ENCODE data around the gene ALPL.
"Not testable (repeated sequence)": the region's sequence is repeated elsewhere in the genome, so short reads cannot be mapped to it uniquely, and the experiment has no call there.

Gene ALPL

DNA sequence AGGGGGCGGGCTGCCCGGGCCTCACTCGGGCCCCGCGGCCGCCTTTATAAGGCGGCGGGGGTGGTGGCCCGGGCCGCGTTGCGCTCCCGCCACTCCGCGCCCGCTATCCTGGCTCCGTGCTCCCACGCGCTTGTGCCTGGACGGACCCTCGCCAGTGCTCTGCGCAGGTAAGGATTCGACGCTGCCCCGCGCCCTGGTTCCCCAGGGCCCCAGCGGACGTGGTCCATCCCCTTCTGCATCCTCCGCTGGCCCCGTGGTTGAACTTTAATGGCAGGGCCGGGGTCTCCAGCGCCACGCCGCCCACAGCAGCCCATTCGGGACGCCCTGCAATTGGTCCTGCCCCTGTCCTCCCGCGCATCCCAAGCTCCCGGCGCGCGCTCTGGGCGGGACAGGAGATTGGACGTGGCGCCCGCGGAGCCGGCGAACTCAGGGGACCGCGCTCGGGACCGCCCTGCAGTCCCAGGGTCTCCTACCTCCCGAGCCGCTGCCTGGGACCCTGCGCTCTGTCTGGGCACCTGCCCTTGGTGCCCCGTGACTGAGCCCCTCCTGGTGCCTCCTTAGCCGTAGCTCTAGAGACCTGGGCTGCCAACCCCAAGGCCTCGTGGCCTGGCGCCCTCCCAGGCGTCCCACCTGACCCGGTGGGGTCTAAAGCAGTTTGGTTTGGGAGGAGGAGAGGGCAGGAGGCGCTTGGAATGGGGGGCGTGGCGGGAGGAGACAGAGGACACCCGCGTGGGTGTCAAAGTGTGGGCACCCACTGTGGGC, at the start of gene ALPL:
Gene ALPL, plus strand, starts transcription at position 73 of the 762 bp plus-strand sequence. CDS start 44,659 bp downstream, outside the sequence.
- no peak for DNase-seq (ENCODE audit: low read depth in 2 of 2)

DNA sequence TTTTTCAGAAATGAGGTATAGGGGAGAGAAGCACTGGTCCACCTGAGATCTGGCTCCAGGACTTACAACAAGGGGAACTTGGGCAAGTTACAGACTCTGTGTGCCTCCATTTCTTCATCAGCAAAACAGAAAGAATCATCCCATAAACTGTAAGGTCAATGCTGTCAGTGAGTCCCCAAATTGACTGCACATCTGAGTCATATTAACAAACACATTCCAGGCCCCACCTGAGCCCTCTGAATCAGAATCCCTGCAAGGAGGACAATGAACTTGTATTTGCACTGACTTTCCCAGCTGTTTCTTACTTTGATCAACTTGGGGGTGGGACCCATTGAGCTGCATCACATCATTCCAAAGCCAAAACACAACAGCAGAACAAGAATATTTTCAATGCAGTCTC, 44.1 kb upstream of the ALPL start:
- not testable (repeated sequence) for DNase-seq (ENCODE audit: low read depth in 2 of 2)

DNA sequence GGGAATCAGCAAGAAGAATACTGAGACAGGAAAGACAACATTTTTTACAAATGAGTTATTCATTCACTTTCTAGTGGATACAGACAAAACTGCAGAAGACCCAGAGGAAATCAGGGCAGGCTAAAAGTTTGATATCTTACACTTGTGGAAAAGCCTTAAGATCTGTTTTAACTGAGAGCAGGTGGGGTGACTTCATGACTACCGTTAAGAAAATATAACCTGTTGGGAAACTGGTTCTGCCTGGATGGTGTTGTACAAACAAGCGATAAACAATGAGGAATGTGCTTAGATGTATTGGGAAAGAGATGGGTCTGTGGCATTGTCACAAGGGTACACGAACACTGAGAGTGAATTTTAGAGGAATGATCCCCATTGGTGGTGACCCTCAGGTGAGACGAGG, 41.3 kb upstream of the ALPL start:
- DNase-seq (ENCODE audit: low read depth in 2 of 2), result not testable (repeated sequence)

DNA sequence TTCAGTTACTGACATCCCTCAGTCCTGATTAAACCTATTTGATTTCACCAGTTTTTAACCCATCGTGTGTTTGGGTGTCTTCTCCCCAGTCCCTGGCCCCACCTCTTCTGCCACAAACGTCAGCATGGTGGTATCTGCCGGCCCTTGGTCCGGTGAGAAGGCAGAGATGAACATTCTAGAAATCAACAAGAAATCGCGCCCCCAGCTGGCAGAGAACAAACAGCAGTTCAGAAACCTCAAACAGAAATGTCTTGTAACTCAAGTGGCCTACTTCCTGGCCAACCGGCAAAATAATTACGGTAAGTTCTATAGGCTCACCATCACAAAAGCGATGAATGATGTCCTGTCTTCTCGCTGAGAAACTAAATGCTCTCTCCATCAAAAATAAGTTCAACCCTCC, 40.6 kb upstream of the ALPL start:
- DNase-seq (ENCODE audit: low read depth in 2 of 2), result no peak

DNA sequence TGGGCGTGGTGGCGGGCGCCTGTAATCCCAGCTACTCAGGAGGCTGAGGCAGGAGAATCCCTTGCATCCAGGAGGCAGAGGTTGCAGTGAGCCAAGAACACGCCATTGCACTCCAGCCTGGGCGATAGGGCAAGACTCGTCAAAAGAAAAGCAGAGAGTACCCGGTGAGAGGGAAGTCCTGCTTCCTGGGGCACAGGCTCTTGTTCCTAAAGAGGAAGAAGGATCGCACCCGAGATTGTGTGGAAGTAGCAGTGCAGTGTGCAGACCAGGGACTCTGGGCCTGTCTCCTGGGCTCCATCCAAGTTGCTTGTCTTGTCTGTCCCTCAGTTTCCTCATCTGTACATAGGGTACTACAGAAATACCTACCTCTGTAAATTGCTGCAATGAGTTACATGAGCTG, 39.6 kb upstream of the ALPL start:
- no peak for DNase-seq (ENCODE audit: low read depth in 2 of 2)

DNA sequence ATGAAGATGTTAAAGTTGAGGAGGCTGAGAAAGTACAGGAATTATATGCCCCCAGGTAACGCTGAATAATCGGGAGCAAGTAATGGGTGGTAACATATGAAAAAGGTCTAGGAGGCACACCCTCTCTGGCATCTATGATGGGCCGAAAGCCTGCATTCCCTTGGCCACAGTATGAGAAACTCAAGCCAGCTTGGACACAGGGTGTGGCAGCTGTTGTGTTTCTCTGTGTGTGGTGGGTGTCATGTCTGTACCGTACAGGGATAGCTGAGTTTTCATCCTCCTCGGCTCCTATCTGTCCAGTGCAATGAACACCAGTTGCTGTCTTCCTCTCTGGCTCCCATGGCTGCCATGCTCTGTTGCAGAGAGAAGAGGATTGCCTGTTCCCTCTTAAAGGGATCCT, 36.4 kb upstream of the ALPL start:
- DNase-seq (ENCODE audit: low read depth in 2 of 2), result no peak

DNA sequence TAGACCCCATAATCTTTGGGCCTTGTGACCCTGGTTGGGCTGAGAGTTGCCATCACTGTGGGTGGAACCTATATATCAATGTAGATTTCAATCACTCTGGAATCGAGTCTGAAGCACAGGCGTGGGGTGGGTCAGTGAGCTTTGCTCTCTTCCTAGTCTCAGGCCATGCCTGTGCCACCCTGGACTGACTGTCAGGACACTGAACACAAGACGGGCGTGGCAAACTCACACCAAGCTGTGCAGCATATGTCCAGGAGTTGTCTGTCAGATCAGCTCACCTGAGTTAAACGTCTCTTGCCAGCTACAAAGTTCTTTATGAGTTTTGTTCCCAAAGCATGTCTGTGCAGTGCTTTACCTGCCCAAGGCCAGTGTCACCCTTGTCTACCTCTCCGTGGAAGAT, 30.9 kb upstream of the ALPL start:
- DNase-seq (ENCODE audit: low read depth in 2 of 2), result no peak

DNA sequence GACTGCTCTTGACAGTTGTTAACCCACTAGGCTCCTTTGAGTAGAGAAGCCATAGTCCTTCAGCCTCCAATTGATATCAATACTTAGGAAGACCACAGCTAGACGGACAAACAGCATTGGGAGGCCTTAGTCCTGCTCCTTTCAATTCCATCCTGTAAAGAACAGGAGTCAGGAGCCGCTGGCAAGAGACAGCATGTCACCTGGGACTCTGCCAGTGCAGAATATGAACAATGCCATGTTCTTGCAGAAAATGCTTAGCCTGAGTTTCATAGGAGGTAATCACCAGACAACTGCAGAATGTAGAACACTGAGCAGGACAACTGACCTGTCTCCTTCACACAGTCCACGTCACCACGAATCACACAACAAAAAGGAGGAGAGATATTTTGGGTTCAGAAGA, 25.3 kb upstream of the ALPL start:
- DNase-seq (ENCODE audit: low read depth in 2 of 2), result not testable (repeated sequence)

DNA sequence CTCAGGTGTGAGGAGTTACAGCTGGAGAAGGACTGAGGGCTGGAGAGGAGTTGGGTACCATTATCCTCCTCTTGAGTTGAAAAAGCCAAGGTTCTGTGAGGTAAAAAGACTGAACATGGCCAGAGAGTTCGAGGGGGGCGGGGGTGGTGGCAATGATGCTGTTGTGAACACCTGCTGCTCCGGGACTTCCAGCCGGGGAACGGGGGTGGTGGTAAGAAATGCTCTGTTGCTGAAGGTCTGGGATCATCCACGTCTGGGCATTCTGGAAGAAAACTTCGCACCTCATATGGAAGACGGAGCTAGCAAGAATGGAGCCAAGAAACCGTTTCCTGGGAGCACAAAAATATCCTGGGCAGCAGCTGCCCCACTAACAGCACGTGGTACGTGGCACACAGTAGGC, 20.1 kb upstream of the ALPL start:
- no peak for DNase-seq (ENCODE audit: low read depth in 2 of 2)

DNA sequence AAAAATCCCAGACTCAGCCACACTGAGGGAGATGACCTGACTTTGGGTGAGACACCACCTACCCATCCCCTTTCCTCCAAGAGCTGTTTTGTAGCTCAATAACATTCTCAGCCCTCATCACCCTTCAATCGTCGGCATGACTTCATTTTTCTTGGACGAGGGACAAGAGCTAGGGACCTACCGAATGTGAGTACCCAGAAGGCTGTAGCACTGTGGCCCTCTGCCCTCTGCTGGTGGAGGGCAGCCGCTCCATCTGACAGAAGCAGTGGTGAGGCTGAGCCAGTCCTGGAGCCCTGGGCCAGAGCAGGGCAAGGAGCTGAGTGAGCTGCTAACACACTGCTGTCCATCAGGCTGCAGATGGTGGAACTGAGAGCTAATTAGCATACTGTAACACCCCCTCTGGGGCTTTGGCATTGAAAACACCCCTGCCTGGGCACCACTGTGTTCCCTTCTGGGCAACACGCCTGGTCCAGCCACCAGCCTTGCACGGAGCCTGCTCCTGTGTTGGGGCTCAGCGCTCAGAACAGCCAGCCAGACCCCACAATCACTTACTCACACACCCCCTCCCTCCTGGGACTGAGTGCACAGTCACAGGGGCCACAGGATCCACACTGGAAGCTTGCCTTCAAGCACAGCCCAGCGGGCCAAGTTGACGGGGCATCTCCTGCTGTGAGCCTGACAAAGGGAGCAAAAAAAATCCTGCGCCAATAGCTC, 18.3 kb upstream of the ALPL start:
- peak; percentile 49 to 50 for DNase-seq (ENCODE audit: low read depth in 2 of 2)

DNA sequence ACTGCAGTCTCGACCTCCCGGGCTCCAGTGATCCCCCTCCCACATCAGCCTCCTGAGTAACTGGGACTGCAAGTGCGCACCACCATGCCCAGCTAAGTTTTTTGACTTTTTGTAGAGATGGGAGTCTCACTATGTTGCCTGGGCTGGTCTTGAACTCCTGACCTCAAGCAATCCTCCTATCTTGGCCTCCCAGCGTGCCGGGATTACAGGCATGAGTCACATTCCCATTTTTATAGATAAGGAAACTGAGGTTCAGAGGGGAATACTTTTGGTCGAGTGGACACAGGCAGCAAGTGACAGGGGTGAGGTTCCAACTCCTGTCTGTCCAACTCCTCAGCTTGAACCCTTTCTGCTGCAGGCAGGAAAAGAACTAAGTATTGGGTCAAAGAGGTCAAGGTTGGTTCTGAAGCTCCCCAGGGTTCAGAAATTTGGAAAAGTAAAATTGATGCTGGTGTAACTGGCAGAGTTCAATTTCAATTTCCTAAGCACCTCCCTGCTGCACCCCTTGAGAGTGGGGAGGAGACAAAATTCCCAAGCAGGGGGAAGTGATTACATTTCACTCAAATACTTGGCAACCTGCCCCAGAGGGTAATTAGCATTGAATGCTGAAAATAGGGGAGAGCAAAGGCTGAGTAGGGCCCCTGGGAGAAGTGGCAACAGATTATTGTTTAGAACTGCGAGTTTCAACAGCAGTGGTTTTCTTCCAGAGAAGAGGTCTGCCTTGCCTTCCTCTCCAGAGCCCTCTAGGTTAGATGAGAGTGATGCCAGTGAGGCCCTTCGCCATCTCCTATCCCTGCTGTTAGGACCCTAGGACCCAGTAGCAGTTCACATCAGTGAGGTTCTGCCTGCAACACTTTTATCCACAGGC, 17.5 kb upstream of the ALPL start:
- DNase-seq (ENCODE audit: low read depth in 2 of 2), result peak; percentile 61 to 69

DNA sequence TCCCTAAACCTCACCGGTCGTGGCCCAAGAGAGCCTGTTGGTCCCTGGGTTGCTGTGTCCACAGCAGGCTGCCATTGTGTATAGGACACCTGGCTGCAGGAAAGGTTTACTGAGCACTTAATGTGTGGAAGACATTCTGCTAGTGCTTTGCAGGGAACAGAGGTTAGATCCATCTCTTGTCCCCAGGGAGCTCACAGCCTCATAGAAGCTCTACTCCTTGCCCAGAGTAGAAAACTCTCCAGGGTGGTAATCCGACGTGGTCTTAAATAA, 16.9 kb upstream of the ALPL start:
- no peak for DNase-seq (ENCODE audit: low read depth in 2 of 2)

DNA sequence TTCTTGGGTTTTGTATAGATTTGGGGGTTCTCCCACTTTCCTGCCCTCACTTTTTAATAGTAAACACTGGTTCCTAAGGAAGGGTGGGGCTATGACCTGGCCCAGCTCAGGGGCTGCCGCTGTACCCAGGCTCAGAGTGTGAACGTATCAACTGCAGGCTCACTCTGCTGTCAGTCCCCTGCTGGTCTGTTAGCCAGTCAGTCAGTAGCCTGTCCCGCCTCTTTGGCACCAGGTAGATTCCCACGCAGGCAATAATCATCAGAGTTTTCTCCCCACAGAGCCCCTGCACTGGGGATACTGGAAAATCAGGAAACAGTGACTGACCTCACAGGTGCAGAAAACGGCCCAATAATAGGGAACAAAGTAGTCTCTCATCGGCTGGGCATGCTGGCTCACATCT, 15.0 kb upstream of the ALPL start:
- no peak for DNase-seq (ENCODE audit: low read depth in 2 of 2)

DNA sequence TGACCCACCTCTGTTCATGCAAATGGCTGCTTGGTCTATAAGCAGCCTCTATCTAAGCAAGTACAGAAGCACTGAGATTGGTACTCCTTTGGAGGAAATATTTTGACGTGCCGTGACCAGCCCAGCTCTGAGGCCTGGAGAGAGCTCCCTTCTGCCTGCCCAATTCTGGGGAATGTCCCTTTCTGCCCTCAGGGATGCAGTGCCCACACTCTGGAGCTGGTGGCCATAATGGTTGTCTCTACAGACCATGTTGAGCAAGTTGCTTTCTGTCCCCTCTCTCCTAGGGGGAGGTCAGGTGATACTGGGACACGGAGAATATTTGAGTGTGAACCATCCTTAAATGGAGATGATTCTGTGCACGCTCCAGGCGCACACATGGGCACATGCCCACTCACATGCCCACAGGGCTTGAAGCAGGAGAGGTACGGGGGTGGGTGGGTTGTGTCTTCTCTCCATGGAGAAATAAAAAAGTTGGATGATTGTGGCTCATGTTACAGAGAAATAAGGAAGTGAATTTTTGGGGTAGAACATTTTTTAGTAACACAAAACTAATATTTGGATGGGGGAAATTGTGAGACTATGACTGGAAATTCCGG, 13.9 kb upstream of the ALPL start:
- DNase-seq (ENCODE audit: low read depth in 2 of 2), result no peak

DNA sequence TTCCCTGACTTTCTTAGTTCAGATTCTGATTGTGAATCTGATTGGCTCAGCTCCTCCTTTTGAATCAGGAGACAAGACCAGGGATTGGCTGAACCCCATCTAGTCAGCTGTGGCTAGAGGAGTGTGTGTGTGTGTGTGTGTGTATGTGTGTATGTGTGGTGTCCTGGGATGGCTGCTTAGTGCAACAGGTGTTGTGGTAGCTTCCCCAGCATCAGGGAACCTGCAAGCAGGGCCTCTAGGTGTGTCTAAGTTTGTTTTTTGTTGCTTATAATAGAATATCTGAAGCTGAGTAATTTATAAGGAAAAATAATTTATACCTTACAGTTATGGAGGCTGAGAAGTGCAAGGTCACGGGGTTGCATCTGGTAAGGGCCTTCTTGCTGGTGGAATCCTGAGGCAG, 13.2 kb upstream of the ALPL start:
- DNase-seq (ENCODE audit: low read depth in 2 of 2), result no peak

DNA sequence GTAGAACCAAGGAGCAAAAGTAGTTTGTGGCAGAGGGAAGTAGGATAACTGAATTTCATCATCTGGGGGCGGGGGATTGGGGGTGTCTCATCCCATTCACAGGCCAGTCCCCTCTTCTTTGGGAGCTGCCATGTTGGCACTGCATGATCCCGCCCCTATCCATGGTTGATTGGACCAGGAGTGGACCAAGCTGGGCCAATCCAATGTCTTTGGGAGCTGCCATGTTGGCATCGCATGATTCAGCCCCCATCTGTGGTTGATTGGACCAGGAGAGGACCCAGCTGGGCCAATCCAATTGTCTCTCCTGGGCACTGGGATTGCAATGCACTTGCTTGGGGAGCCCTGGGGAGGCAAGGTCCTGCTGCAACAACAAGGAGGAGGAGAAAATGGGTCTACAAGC, 12.3 kb upstream of the ALPL start:
- DNase-seq (ENCODE audit: low read depth in 2 of 2), result no peak

DNA sequence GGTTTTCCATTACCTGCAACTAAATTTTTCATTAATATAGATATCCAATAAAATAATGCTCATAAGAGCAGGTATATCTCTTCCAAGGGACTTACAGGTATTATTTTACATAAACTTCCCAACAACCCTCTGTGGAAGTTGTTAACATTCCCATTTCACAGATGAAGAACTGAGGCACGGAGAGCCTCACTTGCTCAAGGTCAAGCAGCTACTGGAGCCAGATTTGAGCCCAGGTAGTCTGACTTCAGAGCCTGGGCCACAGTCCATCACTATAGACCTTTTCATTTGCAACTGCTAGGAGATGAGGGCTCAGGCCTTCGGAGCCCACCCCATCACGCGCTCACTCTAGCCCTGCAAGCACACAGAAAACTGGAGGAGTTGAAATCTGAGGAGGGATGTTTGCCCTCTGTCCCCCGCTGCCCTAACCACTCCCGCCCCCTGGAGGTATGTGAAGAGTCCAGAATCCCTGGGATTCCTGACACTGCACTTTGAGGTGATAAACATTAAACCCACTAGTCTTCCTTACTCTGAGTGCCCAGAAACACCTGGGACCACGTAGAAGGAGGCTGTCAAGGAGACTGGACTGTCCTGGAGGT, 11.7 kb upstream of the ALPL start:
- DNase-seq (ENCODE audit: low read depth in 2 of 2), result no peak

DNA sequence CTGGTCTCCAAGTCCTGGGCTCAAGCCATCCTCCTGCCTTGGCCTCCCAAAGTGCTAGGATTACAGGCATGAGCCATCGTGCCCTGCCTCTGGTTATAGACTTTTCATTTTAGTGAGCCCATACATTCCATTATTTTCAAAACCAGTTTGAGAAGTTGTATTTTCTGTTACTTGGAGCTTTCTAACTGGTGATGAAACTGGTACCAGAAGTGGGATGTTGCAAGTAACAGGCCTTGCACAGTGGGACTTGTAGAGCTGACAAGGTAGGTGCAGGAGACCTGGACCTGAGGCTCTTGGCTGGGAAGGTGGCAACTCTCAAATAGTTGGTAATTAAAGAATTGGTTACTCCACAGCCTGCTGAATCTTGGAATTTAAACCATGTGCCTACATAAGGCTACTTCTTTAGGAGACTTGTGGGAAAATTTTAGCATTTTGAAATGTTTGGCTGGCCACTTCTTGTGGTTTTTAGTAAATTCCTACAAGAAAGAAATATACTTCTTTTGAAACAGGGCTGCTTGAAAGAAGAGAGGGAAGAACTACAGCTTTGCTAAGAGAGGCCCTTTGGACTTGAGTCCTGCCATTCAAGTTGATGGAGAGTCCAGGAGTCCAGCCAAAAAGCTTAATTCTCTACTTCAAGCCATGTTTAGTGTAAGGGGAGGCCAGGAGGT, 9.8 kb upstream of the ALPL start:
- DNase-seq (ENCODE audit: low read depth in 2 of 2), result no peak

DNA sequence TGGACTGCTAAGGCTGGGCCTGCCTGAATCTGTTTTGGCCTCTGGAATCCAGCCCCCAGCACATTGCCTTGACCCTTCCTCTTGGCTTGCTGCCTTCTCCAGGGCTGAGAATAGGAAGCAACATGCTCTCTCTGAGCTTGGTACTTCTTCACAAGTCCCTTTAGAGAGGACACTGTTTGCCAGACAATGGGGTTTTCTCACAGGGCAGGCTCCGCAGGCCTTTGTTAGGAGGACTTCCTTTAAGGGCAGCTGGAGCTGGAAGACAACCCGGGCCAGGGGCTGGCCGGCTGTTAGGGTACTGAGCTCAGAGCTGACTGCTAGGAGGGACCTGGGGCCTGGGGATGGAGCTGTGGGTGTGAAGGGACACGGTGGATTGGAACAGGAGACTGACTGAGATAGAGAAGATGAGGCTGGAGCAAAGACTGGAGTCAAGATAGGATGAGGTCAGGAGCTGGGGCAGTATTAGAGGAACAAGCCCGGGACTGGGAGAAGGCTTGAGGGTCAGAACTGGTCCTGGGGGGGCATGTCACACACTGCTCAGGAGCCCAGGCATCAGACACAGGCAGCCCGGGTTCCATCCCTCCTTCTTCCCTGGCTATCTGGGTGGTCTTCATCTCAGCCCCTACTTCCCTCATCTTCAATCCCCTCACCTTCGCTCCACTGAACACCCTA, 5.4 kb upstream of the ALPL start:
- no peak for DNase-seq (ENCODE audit: low read depth in 2 of 2)

DNA sequence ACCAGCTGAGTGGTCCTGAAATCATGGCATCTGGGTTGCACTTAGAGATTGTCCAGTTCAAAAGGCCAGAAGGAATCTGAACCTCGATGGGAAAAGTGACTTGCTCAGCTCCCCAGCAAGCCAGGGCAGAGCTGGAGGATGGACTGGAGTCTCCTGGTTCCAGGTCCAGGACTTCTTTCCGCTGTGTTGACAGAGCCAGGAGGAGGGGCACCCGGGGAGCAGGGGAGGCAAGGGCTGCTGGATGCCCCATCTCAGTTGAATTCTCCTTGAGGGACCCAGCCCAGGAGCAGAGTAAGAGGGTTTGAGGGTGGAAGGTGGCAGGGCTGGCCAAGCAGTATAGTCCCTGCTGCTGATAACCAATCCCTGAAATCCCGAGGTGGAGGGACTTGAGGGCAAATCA, 2.4 kb upstream of the ALPL start:
- no peak for DNase-seq (ENCODE audit: low read depth in 2 of 2)

Measured in fibroblast of skin of left quadriceps (primary cell).